ENCODE results near the gene MGST3. TPM values are rescaled to one million over a fixed set of nuclear protein-coding genes. Genes with fewer than 3 reads are reported as not detected.
"Not testable (repeated sequence)": the region's sequence is repeated elsewhere in the genome, so short reads cannot be mapped to it uniquely, and the experiment has no call there.

MGST3 gene
- total and polyA plus RNA-seq, 2 of the 4 experiments (the other 2 are of a cell fraction) = 159 to 213 TPM

GRCh38 chr1:165637427-165637826 is 6.4 kb downstream of the MGST3 start:
- CTCF ChIA-PET = interaction anchor here (0.9 kb wide), 1 partner anchor 40 kb away, joined by 3 read pairs; no protein-coding TSS in a partner anchor
- Histone ChIP-seq H3K9me3 (ENCODE audit: control insufficient read depth, insufficient read depth, low read length) (no peaks in the 10 kb centered on the region), H3K79me1 (ENCODE audit: low read depth in 1 of 2, low read length in 2 of 2) (peaks cover 35 to 85% of the 10 kb centered on the region in 2 experiments), H3K23ac (ENCODE audit: low read depth, low read length) (no peak overlapping the region), H2BK5ac (ENCODE audit: low read depth, low read length, poor library complexity, severe bottlenecking) (no peak overlapping the region), H2BK15ac (ENCODE audit: low read depth, low read length) (no peak overlapping the region), H2BK120ac (ENCODE audit: low read depth, low read length) (no peak overlapping the region), H4K20me1 (ENCODE audit: insufficient read depth, low read length) (peaks cover 53% of the 10 kb centered on the region; the same call in 1 of the 2 replicates), H2AFZ (replicated peaks; ENCODE audit: low read length, poor library complexity) (no peak overlapping the region), H3K56ac (ENCODE audit: extremely low read depth, insufficient read depth, low read length) (no peak overlapping the region), H3K27ac (ENCODE audit: insufficient read depth, low read length) (peak overlapping the region; percentile 14; the same call in 1 of the 2 replicates), H4K5ac (ENCODE audit: low read depth, low read length) (no peak overlapping the region), H3K18ac (ENCODE audit: low read depth, low read length) (no peak overlapping the region), H4K91ac (ENCODE audit: insufficient read depth, low read depth, low read length) (no peak overlapping the region), H3K4me2 (ENCODE audit: low read depth, low read length) (peak overlapping the region; percentile 57; the same call in 1 of the 2 replicates), H2BK20ac (ENCODE audit: low read depth, low read length) (no peak overlapping the region), H3K27me3 (ENCODE audit: control insufficient read depth, insufficient read depth, low read length) (no peaks in the 10 kb centered on the region), H3K4ac (ENCODE audit: low read depth, low read length) (no peak overlapping the region), H3K36me3 (ENCODE audit: control insufficient read depth, insufficient read depth, low read length) (peaks cover 9% of the 10 kb centered on the region), H3K9me1 (ENCODE audit: insufficient read depth, low read length) (peaks cover 13% of the 10 kb centered on the region), H4K8ac (ENCODE audit: low read depth in 2 of 2, low read length in 2 of 2) (no peak overlapping the region), H3K9ac (ENCODE audit: low read depth, low read length) (no peak overlapping the region), H2AK5ac (ENCODE audit: low read depth, low read length) (no peak overlapping the region), H2AK9ac (replicated peaks; ENCODE audit: low read depth, low read length, poor library complexity) (no peak overlapping the region), H3K4me3 (ENCODE audit: insufficient read depth, low read depth, low read length) (no peak overlapping the region), H3K14ac (replicated peaks; ENCODE audit: low read depth, low read length) (no peak overlapping the region), H3K4me1 (ENCODE audit: control insufficient read depth, insufficient read depth, low read length) (peaks cover 12% of the 10 kb centered on the region)
- TF ChIP-seq CEBPB (IDR thresholded peaks at IDR 0.05; ENCODE audit: low read depth, low read length) (peak; percentile 82), USF2 (IDR thresholded peaks at IDR 0.05; ENCODE audit: low read depth, low read length) (no peak), NFE2L2 (IDR thresholded peaks at IDR 0.05; ENCODE audit: low read depth, low read length) (no peak), RCOR1 (IDR thresholded peaks at IDR 0.05; ENCODE audit: insufficient replicate concordance, low read length) (no peak)
- in situ Hi-C loops (cut with MboI; ENCODE audit: low sequenced_read_pairs) = no loop called here
- no TSS peak for BruUV-seq (replicated peaks)
- DNase-seq = peak; percentile 80
- dilution Hi-C loops (cut with HindIII; ENCODE audit: low sequenced_read_pairs, unreplicated experiment) = no loop called here
- POLR2A ChIA-PET (ENCODE audit: unreplicated experiment) = no interaction called here
- intact Hi-C loops (cut with micrococcal nuclease) = loop anchor here (10.0 kb wide), 1 partner anchor 187 kb away; the partner anchor contains the start of gene UCK2
- ATAC-seq (ENCODE audit: low read depth) = peak; percentile 67
- no CpG with 5 or more reads among the region's 1 CpG for WGBS, 2 experiments (ENCODE audit: extremely low coverage in 2 of 2, insufficient read length in 1 of 2)

- CTCF ChIA-PET = interaction anchor here (0.9 kb wide), 1 partner anchor 40 kb away, joined by 3 read pairs; no protein-coding TSS in a partner anchor
- intact Hi-C loops (cut with micrococcal nuclease) = loop anchor here (10.0 kb wide), 1 partner anchor 187 kb away; the partner anchor contains the start of gene UCK2
- BruUV-seq (replicated peaks) = not testable (repeated sequence)
Observed at GRCh38 chr1:165638211-165638610, 7.2 kb downstream of the MGST3 start.

More at GRCh38 chr1:165638211-165638610, 7.2 kb downstream of the MGST3 start:
- H3K4ac ChIP-seq (ENCODE audit: low read depth, low read length); ATAC-seq (ENCODE audit: low read depth); H3K4me2 ChIP-seq (ENCODE audit: low read depth, low read length); H2AK9ac ChIP-seq (replicated peaks; ENCODE audit: low read depth, low read length, poor library complexity); H2BK5ac ChIP-seq (ENCODE audit: low read depth, low read length, poor library complexity, severe bottlenecking); H2BK20ac ChIP-seq (ENCODE audit: low read depth, low read length); H3K4me3 ChIP-seq (ENCODE audit: insufficient read depth, low read depth, low read length); in situ Hi-C loops (cut with MboI; ENCODE audit: low sequenced_read_pairs); H3K14ac ChIP-seq (replicated peaks; ENCODE audit: low read depth, low read length); H3K23ac ChIP-seq (ENCODE audit: low read depth, low read length); H2BK120ac ChIP-seq (ENCODE audit: low read depth, low read length); H3K36me3 ChIP-seq (ENCODE audit: control insufficient read depth, insufficient read depth, low read length); H4K5ac ChIP-seq (ENCODE audit: low read depth, low read length); H4K8ac ChIP-seq (ENCODE audit: low read depth in 2 of 2, low read length in 2 of 2); H3K9ac ChIP-seq (ENCODE audit: low read depth, low read length); dilution Hi-C loops (cut with HindIII; ENCODE audit: low sequenced_read_pairs, unreplicated experiment); H3K9me3 ChIP-seq (ENCODE audit: control insufficient read depth, insufficient read depth, low read length); H3K56ac ChIP-seq (ENCODE audit: extremely low read depth, insufficient read depth, low read length); H2AK5ac ChIP-seq (ENCODE audit: low read depth, low read length); H2AFZ ChIP-seq (replicated peaks; ENCODE audit: low read length, poor library complexity); H2BK15ac ChIP-seq (ENCODE audit: low read depth, low read length); DNase-seq; H4K91ac ChIP-seq (ENCODE audit: insufficient read depth, low read depth, low read length); H3K27me3 ChIP-seq (ENCODE audit: control insufficient read depth, insufficient read depth, low read length); H3K27ac ChIP-seq (ENCODE audit: insufficient read depth, low read length); H3K18ac ChIP-seq (ENCODE audit: low read depth, low read length); POLR2A ChIA-PET (ENCODE audit: unreplicated experiment): not testable (repeated sequence)
- Histone ChIP-seq H3K79me1 (ENCODE audit: low read depth in 1 of 2, low read length in 2 of 2) (peaks cover 32 to 82% of the 10 kb centered on the region in 2 experiments), H3K9me1 (ENCODE audit: insufficient read depth, low read length) (peaks cover 13% of the 10 kb centered on the region), H4K20me1 (ENCODE audit: insufficient read depth, low read length) (peaks cover 48% of the 10 kb centered on the region; the same call in 1 of the 2 replicates), H3K4me1 (ENCODE audit: control insufficient read depth, insufficient read depth, low read length) (peaks cover 12% of the 10 kb centered on the region)
- WGBS, 2 experiments (ENCODE audit: extremely low coverage in 2 of 2, insufficient read length in 1 of 2) = no CpG with 5 or more reads among the region's 7 CpGs
